GM12873 (cell line): ENCODE data around the gene ACADVL.

Experiments used
- CTCF ChIP-seq: IDR thresholded peaks from 2 replicates; pipeline ENCODE4 v1.5.1; 2012; ENCODE audit warnings: low read depth, mild to moderate bottlenecking, moderate library complexity, low read length, control low read depth; ENCODE audit not compliant: insufficient read depth; ENCODE audit errors: missing control alignments

The ACADVL gene

GRCh38 chr17:7177191-7177953, 42.4 kb upstream of the ACADVL start:
- peak; percentile 94 for TF ChIP-seq CTCF

- TF ChIP-seq CTCF, result no peak
Observed at GRCh38 chr17:7177954-7178477, 41.7 kb upstream of the ACADVL start.

GRCh38 chr17:7178973-7179316, 40.8 kb upstream of the ACADVL start:
- TF ChIP-seq CTCF, result no peak

GRCh38 chr17:7179317-7180254, 40.2 kb upstream of the ACADVL start, which contains the start of gene ASGR1:
TSS of gene ASGR1 (minus strand) at chr17:7179370. CDS start at chr17:7178563, 807 bp downstream.
- no peak for TF ChIP-seq CTCF

GRCh38 chr17:7183433-7184090, 36.2 kb upstream of the ACADVL start:
- TF ChIP-seq CTCF, result no peak

GRCh38 chr17:7184091-7184488, 35.6 kb upstream of the ACADVL start:
- TF ChIP-seq CTCF, result no peak
